Peyer's patch (tissue), 4 donors: Measurements from ENCODE around the gene BLM.

Experiments used
- POLR2A ChIP-seq, 2 donors: fragments of 450-650 bp; IDR thresholded peaks; one replicate each; pipeline ENCODE4 v1.5.1; 2017; ENCODE audit warnings: antibody characterized with exemption in 2 of 2, mild to moderate bottlenecking in 2 of 2, moderate library complexity in 2 of 2
- TF ChIP-seq, protein P1 (sequence below), 6 experiments: fragments of 450-650 bp in 4 of 6; fragments of 200-600 bp in 2 of 6; sonication (generic) in 1 of 6; IDR thresholded peaks; one replicate each; pipeline ENCODE4 v1.5.1; 2017 to 2019; ENCODE audit warnings: antibody characterized with exemption in 6 of 6, mild to moderate bottlenecking in 3 of 6, moderate library complexity in 1 of 6

DNA sequence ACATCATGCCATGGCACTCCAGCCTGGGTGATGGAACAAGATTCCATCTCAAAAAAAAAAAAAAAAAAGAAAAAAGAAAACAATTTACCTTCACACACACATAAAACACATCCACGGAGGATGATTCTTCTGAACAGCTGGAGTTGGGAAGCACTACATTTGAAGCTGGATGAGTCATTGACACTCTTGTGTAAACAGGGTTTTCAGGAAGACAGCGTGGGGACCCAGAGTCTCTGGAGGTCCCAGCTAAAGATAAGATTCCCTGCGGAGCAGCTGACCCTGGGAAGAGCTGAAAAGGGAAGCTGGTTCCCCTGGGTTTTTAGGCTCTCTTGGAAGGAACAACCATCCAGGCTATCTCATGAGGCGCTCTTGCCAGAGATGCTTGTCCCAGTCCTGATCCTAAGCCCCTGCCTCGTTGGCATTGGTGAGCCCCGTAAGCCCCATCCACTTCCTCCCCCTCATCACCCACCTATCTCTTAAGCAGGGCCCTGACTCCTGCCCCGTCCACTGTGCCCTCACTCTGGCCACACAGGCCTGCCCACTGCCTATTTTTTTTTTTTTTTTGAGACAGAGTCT lies 119.2 kb downstream of the BLM start:
- TF ChIP-seq POLR2A (IDR thresholded peaks at IDR 0.05), result no peak
- TF ChIP-seq, protein P1, sequence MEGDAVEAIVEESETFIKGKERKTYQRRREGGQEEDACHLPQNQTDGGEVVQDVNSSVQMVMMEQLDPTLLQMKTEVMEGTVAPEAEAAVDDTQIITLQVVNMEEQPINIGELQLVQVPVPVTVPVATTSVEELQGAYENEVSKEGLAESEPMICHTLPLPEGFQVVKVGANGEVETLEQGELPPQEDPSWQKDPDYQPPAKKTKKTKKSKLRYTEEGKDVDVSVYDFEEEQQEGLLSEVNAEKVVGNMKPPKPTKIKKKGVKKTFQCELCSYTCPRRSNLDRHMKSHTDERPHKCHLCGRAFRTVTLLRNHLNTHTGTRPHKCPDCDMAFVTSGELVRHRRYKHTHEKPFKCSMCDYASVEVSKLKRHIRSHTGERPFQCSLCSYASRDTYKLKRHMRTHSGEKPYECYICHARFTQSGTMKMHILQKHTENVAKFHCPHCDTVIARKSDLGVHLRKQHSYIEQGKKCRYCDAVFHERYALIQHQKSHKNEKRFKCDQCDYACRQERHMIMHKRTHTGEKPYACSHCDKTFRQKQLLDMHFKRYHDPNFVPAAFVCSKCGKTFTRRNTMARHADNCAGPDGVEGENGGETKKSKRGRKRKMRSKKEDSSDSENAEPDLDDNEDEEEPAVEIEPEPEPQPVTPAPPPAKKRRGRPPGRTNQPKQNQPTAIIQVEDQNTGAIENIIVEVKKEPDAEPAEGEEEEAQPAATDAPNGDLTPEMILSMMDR (IDR thresholded peaks at IDR 0.05), result no peak
